WTC11 (cell line): ENCODE results near the gene SHPK. TPM values are rescaled to one million over a fixed set of nuclear protein-coding genes. Genes with fewer than 3 reads are reported as not detected.

ENCODE experiments used
- ATAC-seq: fragments of 200-7000 bp; cut with Tn5 transposase; 2 replicates; pipeline ENCODE4 v1.10.0; 2021; ENCODE audit warnings: mild to moderate bottlenecking, moderate library complexity
- CTCF ChIA-PET: fragments of 300-600 bp; sonication (Branson Sonifier 250); formaldehyde crosslinking; loops from one replicate; lab custom pipeline; 2021; ENCODE audit warnings: antibody characterized with exemption; lab: Charles Lee
- POLR2A ChIA-PET: fragments of 350-600 bp; sonication (Branson Sonifier 250); formaldehyde crosslinking; loops from one replicate; lab custom pipeline; 2021; ENCODE audit warnings: antibody characterized with exemption; lab: Charles Lee
- DNase-seq: peaks from one replicate; pipeline ENCODE4 v3.0.0; 2021; ENCODE audit warnings: low spot score
- H3K27ac Mint-ChIP-seq: 2 replicates; pipeline ENCODE4 v1.8.0; 2021; ENCODE audit warnings: mixed read lengths
- H3K27me3 Mint-ChIP-seq: 2 replicates; pipeline ENCODE4 v1.8.0; 2021; ENCODE audit warnings: low read depth, mild to moderate bottlenecking, moderate library complexity, mixed read lengths
- H3K36me3 Mint-ChIP-seq: 2 replicates; pipeline ENCODE4 v1.8.0; 2021; ENCODE audit warnings: mixed read lengths
- H3K4me1 Mint-ChIP-seq: 2 replicates; pipeline ENCODE4 v1.8.0; 2022; ENCODE audit warnings: mixed read lengths
- H3K4me3 Mint-ChIP-seq: 2 replicates; pipeline ENCODE4 v1.8.0; 2021; ENCODE audit warnings: mild to moderate bottlenecking, moderate library complexity, mixed read lengths
- H3K9me3 Mint-ChIP-seq: 2 replicates; pipeline ENCODE4 v1.8.0; 2021; ENCODE audit warnings: mixed read lengths
- AFF4 ChIP-seq: sonication (generic); formaldehyde crosslinking; IDR thresholded peaks from 2 replicates; pipeline ENCODE4 v1.8.1; 2023; ENCODE audit warnings: mild to moderate bottlenecking, missing genetic modification reagents, borderline replicate concordance
- AR ChIP-seq: fragments of 250-450 bp; sonication (Bioruptor Pico); IDR thresholded peaks from 2 replicates; pipeline ENCODE4 v1.9.0; 2021; ENCODE audit warnings: mild to moderate bottlenecking
- ATF2 ChIP-seq: sonication (generic); formaldehyde crosslinking; IDR thresholded peaks from 2 replicates; pipeline ENCODE4 v1.8.1; 2022; ENCODE audit warnings: low read depth, missing genetic modification reagents, borderline replicate concordance
- CBFB ChIP-seq: sonication (generic); formaldehyde crosslinking; IDR thresholded peaks from 2 replicates; pipeline ENCODE4 v1.8.1; 2022; ENCODE audit warnings: mild to moderate bottlenecking, low read depth, missing genetic modification reagents
- E2F4 ChIP-seq: sonication (generic); formaldehyde crosslinking; IDR thresholded peaks from 2 replicates; pipeline ENCODE4 v1.8.1; 2022; ENCODE audit warnings: low read depth, mild to moderate bottlenecking, moderate library complexity, missing genetic modification reagents, borderline replicate concordance
- EMX1 ChIP-seq: fragments of 250-450 bp; sonication (Bioruptor Pico); IDR thresholded peaks from 2 replicates; pipeline ENCODE4 v1.8.0; 2021; ENCODE audit warnings: mild to moderate bottlenecking
- FOXP4 ChIP-seq: sonication (generic); formaldehyde crosslinking; IDR thresholded peaks from 2 replicates; pipeline ENCODE4 v1.8.0; 2022; ENCODE audit warnings: mild to moderate bottlenecking, missing genetic modification reagents
- GTF2I ChIP-seq: fragments of 250-450 bp; sonication (Bioruptor Pico); conservative IDR thresholded peaks from 2 replicates; pipeline ENCODE4 v1.4.0; 2021; ENCODE audit warnings: mild to moderate bottlenecking
- MYBL2 ChIP-seq: sonication (generic); formaldehyde crosslinking; IDR thresholded peaks from 2 replicates; pipeline ENCODE4 v1.8.1; 2023; ENCODE audit warnings: mild to moderate bottlenecking, moderate library complexity, missing genetic modification reagents
- NFATC4 ChIP-seq: fragments of 250-450 bp; sonication (Bioruptor Pico); IDR thresholded peaks from 2 replicates; pipeline ENCODE4 v1.9.0; 2021; ENCODE audit warnings: mild to moderate bottlenecking
- NFE2L1 ChIP-seq: sonication (generic); formaldehyde crosslinking; IDR thresholded peaks from 2 replicates; pipeline ENCODE4 v1.8.1; 2023; ENCODE audit warnings: missing genetic modification reagents
- PRDM15 ChIP-seq: sonication (generic); formaldehyde crosslinking; IDR thresholded peaks from 2 replicates; pipeline ENCODE4 v1.8.0; 2022; ENCODE audit warnings: missing genetic modification reagents
- SMAD4 ChIP-seq: sonication (generic); formaldehyde crosslinking; IDR thresholded peaks from 2 replicates; pipeline ENCODE4 v1.8.0; 2022; ENCODE audit warnings: mild to moderate bottlenecking, missing genetic modification reagents
- STAT6 ChIP-seq: sonication (generic); formaldehyde crosslinking; conservative IDR thresholded peaks from 2 replicates; pipeline ENCODE4 v1.8.1; 2023; ENCODE audit warnings: mild to moderate bottlenecking, low read depth, missing genetic modification reagents, moderate library complexity
- TEAD4 ChIP-seq: sonication (generic); formaldehyde crosslinking; IDR thresholded peaks from 2 replicates; pipeline ENCODE4 v1.8.0; 2022; ENCODE audit warnings: mild to moderate bottlenecking, missing genetic modification reagents
- ZNF138 ChIP-seq: sonication (generic); formaldehyde crosslinking; conservative IDR thresholded peaks from 2 replicates; pipeline ENCODE4 v1.8.1; 2022; ENCODE audit warnings: mild to moderate bottlenecking, moderate library complexity, missing genetic modification reagents
- total RNA-seq: library from RNA; stranded (reverse); gene quantifications from 3 replicates; pipeline ENCODE4 v1.2.3, GENCODE V29; 2021

Gene SHPK
- total RNA-seq, 1 experiment from 2014 or later = 29.2 TPM

- ATAC-seq (no peak), DNase-seq (no peak)
- no peaks in the 10 kb centered on the region for H3K4me1 Mint-ChIP-seq
- no peak overlapping the region for H3K4me3 Mint-ChIP-seq
- no peaks in the 10 kb centered on the region for H3K9me3 Mint-ChIP-seq
- H3K36me3 Mint-ChIP-seq = peaks cover 11% of the 10 kb centered on the region
- H3K27me3 Mint-ChIP-seq = no peaks in the 10 kb centered on the region
- ChIA-PET CTCF (interaction anchor here (1.5 kb wide), 1 partner anchor 29 kb away, joined by 5 read pairs; no protein-coding TSS in a partner anchor), POLR2A (interaction anchor here (0.6 kb wide), 1 partner anchor 42 kb away, joined by 5 read pairs; no protein-coding TSS in a partner anchor)
- no peak overlapping the region for H3K27ac Mint-ChIP-seq
- TF ChIP-seq NFATC4 (CRISPR knock-in tag) = no peak
- TF ChIP-seq TEAD4 = no peak
- no peak for TF ChIP-seq SMAD4 (CRISPR knock-in tag)
- TF ChIP-seq PRDM15 (CRISPR knock-in tag) = no peak
- TF ChIP-seq FOXP4 (CRISPR knock-in tag) = no peak
- no peak for TF ChIP-seq NFE2L1 (CRISPR knock-in tag)
- TF ChIP-seq CBFB = no peak
- TF ChIP-seq ATF2 (CRISPR knock-in tag) = no peak
- no peak for TF ChIP-seq ZNF138 (CRISPR knock-in tag)
- TF ChIP-seq STAT6 (CRISPR knock-in tag) = no peak
- TF ChIP-seq AR = no peak
- TF ChIP-seq EMX1 (CRISPR knock-in tag) = no peak
- no peak for TF ChIP-seq GTF2I (CRISPR knock-in tag)
- no peak for TF ChIP-seq AFF4 (CRISPR knock-in tag)
- no peak for TF ChIP-seq E2F4 (CRISPR knock-in tag)
- no peak for TF ChIP-seq MYBL2 (CRISPR knock-in tag)
Observed at GRCh38 chr17:3573246-3574100, 62.6 kb downstream of the SHPK start.
